Hepatocyte (in vitro differentiated cells): ENCODE results near the gene PROX2.

Experiments
- EZH2 ChIP-seq: fragments of 200-600 bp; sonication (generic); IDR thresholded peaks from 2 replicates; pipeline ENCODE4 v1.6.1; 2016; ENCODE audit warnings: antibody characterized with exemption, mild to moderate bottlenecking, borderline replicate concordance
- EZH2phosphoT487 ChIP-seq: fragments of 200-600 bp; sonication (generic); IDR thresholded peaks from one replicate; pipeline ENCODE4 v1.6.1; 2018; ENCODE audit warnings: antibody characterized with exemption, mild to moderate bottlenecking, low read depth, moderate library complexity; ENCODE audit not compliant: unreplicated experiment, severe bottlenecking
- TF ChIP-seq, protein P1 (sequence below): fragments of 200-600 bp; sonication (generic); IDR thresholded peaks from 2 replicates; pipeline ENCODE4 v1.5.1; 2016; ENCODE audit warnings: antibody characterized with exemption, mild to moderate bottlenecking; ENCODE audit not compliant: poor library complexity

DNA sequence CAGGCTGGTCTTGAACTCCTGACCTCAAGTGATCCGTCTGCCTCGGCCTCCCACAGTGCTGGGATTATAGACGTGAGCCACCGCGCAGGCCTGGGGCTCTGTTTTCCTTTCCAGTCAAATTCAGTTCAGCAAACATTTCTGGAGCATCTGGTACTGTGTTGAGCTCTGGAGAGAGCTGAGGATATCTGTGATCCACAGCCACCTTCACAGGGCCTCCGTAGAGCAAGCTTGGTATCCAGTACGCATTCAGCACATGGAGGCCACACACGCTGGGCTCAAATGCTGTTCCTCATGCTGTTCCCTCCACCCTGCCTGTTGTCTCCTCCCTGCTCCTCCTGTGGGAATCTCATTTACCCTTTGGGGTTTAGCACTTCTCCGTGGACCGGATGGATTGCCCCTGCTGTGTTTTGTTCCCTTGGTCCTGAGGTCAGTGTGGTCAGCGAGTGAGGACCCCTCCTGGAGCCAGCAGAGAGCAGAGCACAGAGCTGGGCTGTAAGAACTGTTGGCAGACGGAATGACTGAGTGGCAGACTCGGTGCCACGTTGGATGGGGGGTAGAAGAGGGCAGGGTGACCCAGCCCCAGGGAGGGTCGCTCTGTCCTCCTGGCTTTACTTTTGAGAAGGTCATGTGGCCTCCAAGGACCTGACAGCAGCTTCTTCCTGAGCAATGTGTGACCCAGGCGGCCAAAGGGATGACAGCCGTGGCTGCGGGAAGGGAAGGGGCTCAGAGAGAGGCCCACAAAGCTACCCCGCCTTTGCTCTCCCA lies 46.2 kb upstream of the PROX2 start:
- TF ChIP-seq, protein P1, sequence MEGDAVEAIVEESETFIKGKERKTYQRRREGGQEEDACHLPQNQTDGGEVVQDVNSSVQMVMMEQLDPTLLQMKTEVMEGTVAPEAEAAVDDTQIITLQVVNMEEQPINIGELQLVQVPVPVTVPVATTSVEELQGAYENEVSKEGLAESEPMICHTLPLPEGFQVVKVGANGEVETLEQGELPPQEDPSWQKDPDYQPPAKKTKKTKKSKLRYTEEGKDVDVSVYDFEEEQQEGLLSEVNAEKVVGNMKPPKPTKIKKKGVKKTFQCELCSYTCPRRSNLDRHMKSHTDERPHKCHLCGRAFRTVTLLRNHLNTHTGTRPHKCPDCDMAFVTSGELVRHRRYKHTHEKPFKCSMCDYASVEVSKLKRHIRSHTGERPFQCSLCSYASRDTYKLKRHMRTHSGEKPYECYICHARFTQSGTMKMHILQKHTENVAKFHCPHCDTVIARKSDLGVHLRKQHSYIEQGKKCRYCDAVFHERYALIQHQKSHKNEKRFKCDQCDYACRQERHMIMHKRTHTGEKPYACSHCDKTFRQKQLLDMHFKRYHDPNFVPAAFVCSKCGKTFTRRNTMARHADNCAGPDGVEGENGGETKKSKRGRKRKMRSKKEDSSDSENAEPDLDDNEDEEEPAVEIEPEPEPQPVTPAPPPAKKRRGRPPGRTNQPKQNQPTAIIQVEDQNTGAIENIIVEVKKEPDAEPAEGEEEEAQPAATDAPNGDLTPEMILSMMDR: no peak
- TF ChIP-seq EZH2phosphoT487 (no peak), EZH2 (no peak)
